Left lung (tissue), 10 donors: ENCODE measurements around the gene S100A14. TPM values are rescaled to one million over a fixed set of nuclear protein-coding genes. Genes with fewer than 3 reads are reported as not detected.
"Not testable (repeated sequence)": the region's sequence is repeated elsewhere in the genome, so short reads cannot be mapped to it uniquely, and the experiment has no call there.

Experiments
- ATAC-seq: fragments of 200-7000 bp; cut with Tn5 transposase; one replicate; pipeline ENCODE4 v1.9.1; 2020; ENCODE audit warnings: moderate library complexity
- DNase-seq, 4 donors: peaks; one replicate each; pipeline ENCODE4 v3.0.0-alpha.2; 2013 to 2020
- H3K27ac ChIP-seq, 2 donors: fragments of 200-600 bp; sonication (generic) in 1 of 2; one replicate each; pipeline versions ENCODE4 v1.5.0 to v1.8.0; 2020 to 2021
- H3K27me3 ChIP-seq, 2 donors: fragments of 200-600 bp; sonication (generic) in 1 of 2; one replicate each; pipeline versions ENCODE4 v1.5.0 to v1.8.0; 2020 to 2021
- H3K36me3 ChIP-seq, 2 donors: fragments of 200-600 bp; sonication (generic) in 1 of 2; one replicate each; pipeline versions ENCODE4 v1.5.0 to v1.8.0; 2020 to 2021
- H3K4me1 ChIP-seq, 2 donors: fragments of 200-600 bp; one replicate each; pipeline ENCODE4 v1.8.0; 2021
- H3K4me3 ChIP-seq, 2 donors: fragments of 200-600 bp; sonication (generic) in 1 of 2; one replicate each; pipeline versions ENCODE4 v1.5.0 to v1.8.0; 2020 to 2021; ENCODE audit warnings: mild to moderate bottlenecking in 1 of 2
- H3K9me3 ChIP-seq, 2 donors: fragments of 200-600 bp; sonication (generic) in 1 of 2; one replicate each; pipeline versions ENCODE4 v1.5.0 to v1.8.0; 2020 to 2021
- CTCF ChIP-seq, 2 donors: fragments of 200-600 bp; sonication (generic) in 1 of 2; IDR thresholded peaks; one replicate each; pipeline versions ENCODE4 v1.5.0 to v1.8.0; 2021; ENCODE audit warnings: antibody characterized with exemption in 2 of 2
- intact Hi-C, 2 donors: fragments of 100-400 bp; cut with DNase I; formaldehyde crosslinking; loops; one replicate each; pipeline versions ENCODE4 v1.11.2 to v1.14.2; 2022
- polyA plus RNA-seq, 6 donors: library from polyadenylated mRNA; unstranded; fragments of 120-200 nt; gene quantifications; one replicate each; pipeline ENCODE4 v1.2.1, GENCODE V29; 2013; ENCODE audit not compliant: insufficient read length in 6 of 6
- total RNA-seq, 2 donors: library from RNA; stranded (reverse); fragmentation: NEBNext Ultra II Directional; extraction: Animal tissue kit (Norgen Biotek cat#: 25700); gene quantifications; one replicate each; pipeline ENCODE4 v1.2.1, GENCODE V29; 2021
- donor health status: DM: no; HTN: yes; CAD: no.
- donor health status: DM: no; HTN: no; CAD: no.

S100A14 gene
- total and polyA plus RNA-seq, 8 donors = 94.9 to 179 (median 144) TPM

GRCh38 chr1:153640861-153641260 lies 24.7 kb upstream of the S100A14 start:
- ATAC-seq (no peak), DNase-seq (no peak)
- H3K27ac ChIP-seq = no peak overlapping the region
- H3K9me3 ChIP-seq = no peaks in the 10 kb centered on the region
- H3K4me1 ChIP-seq = peaks cover 4 to 47% of the 10 kb centered on the region in 2 donors
- H3K36me3 ChIP-seq = peaks cover 12 to 100% of the 10 kb centered on the region in 2 donors
- H3K27me3 ChIP-seq = no peaks in the 10 kb centered on the region
- no peak for TF ChIP-seq CTCF (IDR thresholded peaks at IDR 0.05)
- no peak overlapping the region for H3K4me3 ChIP-seq
- intact Hi-C loops = no loop called here

- H3K4me1 ChIP-seq = peaks cover 11 to 52% of the 10 kb centered on the region in 2 donors
- peak; percentile 53 for ATAC-seq
Observed at GRCh38 chr1:153640213-153640612, 24.1 kb upstream of the S100A14 start.

GRCh38 chr1:153639280-153639679 lies 23.2 kb upstream of the S100A14 start:
- Histone ChIP-seq H3K4me1 (peaks cover 14 to 54% of the 10 kb centered on the region in 2 donors), H3K27me3 (no peaks in the 10 kb centered on the region), H3K36me3 (peaks cover 12 to 91% of the 10 kb centered on the region in 2 donors), H3K4me3 (no peak overlapping the region), H3K9me3 (no peaks in the 10 kb centered on the region), H3K27ac (no peak overlapping the region)
- intact Hi-C loops = no loop called here
- no peak for ATAC-seq
- DNase-seq = no peak
- TF ChIP-seq CTCF (IDR thresholded peaks at IDR 0.05) = no peak

More at GRCh38 chr1:153640213-153640612, 24.1 kb upstream of the S100A14 start:
- H3K27me3 ChIP-seq, intact Hi-C loops, H3K9me3 ChIP-seq, DNase-seq, H3K27ac ChIP-seq, H3K4me3 ChIP-seq: not testable (repeated sequence)
- peaks cover 12 to 100% of the 10 kb centered on the region in 2 donors for H3K36me3 ChIP-seq

GRCh38 chr1:153638261-153638660 lies 22.1 kb upstream of the S100A14 start:
- H3K4me3 ChIP-seq = no peak overlapping the region
- no peaks in the 10 kb centered on the region for H3K27me3 ChIP-seq
- DNase-seq (no peak), ATAC-seq (no peak)
- H3K9me3 ChIP-seq = no peaks in the 10 kb centered on the region
- peaks cover 12 to 81% of the 10 kb centered on the region in 2 donors for H3K36me3 ChIP-seq
- TF ChIP-seq CTCF (IDR thresholded peaks at IDR 0.05) = no peak
- H3K4me1 ChIP-seq = peaks cover 14 to 44% of the 10 kb centered on the region in 2 donors
- intact Hi-C loops = no loop called here
- H3K27ac ChIP-seq = no peak overlapping the region

GRCh38 chr1:153636312-153636711 lies 20.2 kb upstream of the S100A14 start:
- DNase-seq (peak in 1 of 4 donors; percentile 21), ATAC-seq (no peak)
- H3K4me1 ChIP-seq = peaks cover 14 to 43% of the 10 kb centered on the region in 2 donors
- TF ChIP-seq CTCF (IDR thresholded peaks at IDR 0.05) = no peak
- peak overlapping the region in 1 of 2 donors; percentile 99 for H3K27ac ChIP-seq
- intact Hi-C loops = no loop called here
- peaks cover 12 to 62% of the 10 kb centered on the region in 2 donors for H3K36me3 ChIP-seq
- H3K27me3 ChIP-seq = no peaks in the 10 kb centered on the region
- no peaks in the 10 kb centered on the region for H3K9me3 ChIP-seq
- H3K4me3 ChIP-seq = peak overlapping the region in 1 of 2 donors; percentile 76

- Histone ChIP-seq H3K36me3 (peaks cover 12 to 57% of the 10 kb centered on the region in 2 donors), H3K27me3 (no peaks in the 10 kb centered on the region), H3K4me3 (peak overlapping the region in 1 of 2 donors; percentile 76), H3K4me1 (peaks cover 14 to 39% of the 10 kb centered on the region in 2 donors), H3K9me3 (no peaks in the 10 kb centered on the region), H3K27ac (peak overlapping the region in 1 of 2 donors; percentile 99)
- DNase-seq = peak in 1 of 4 donors; percentile 9
- no peak for TF ChIP-seq CTCF (IDR thresholded peaks at IDR 0.05)
- intact Hi-C loops = no loop called here
- ATAC-seq = no peak
Observed at GRCh38 chr1:153635872-153636271, 19.7 kb upstream of the S100A14 start.
